GM12891 (cell line): ENCODE results near the gene MOB3A.

Experiments used
- POLR2A ChIP-seq: IDR thresholded peaks from 2 replicates; pipeline ENCODE4 v1.6.1; 2011; ENCODE audit warnings: low read depth, low read length, control low read depth
- POLR2AphosphoS5 ChIP-seq: IDR thresholded peaks from 2 replicates; pipeline ENCODE4 v1.6.1; 2011; ENCODE audit warnings: low read depth, low read length, control low read depth
- SPI1 ChIP-seq: IDR thresholded peaks from 2 replicates; pipeline ENCODE4 v1.6.1; 2011; ENCODE audit warnings: low read depth, low read length, control low read depth
- TAF1 ChIP-seq: IDR thresholded peaks from 2 replicates; pipeline ENCODE4 v1.6.1; 2011; ENCODE audit warnings: low read depth, low read length, control low read depth

DNA sequence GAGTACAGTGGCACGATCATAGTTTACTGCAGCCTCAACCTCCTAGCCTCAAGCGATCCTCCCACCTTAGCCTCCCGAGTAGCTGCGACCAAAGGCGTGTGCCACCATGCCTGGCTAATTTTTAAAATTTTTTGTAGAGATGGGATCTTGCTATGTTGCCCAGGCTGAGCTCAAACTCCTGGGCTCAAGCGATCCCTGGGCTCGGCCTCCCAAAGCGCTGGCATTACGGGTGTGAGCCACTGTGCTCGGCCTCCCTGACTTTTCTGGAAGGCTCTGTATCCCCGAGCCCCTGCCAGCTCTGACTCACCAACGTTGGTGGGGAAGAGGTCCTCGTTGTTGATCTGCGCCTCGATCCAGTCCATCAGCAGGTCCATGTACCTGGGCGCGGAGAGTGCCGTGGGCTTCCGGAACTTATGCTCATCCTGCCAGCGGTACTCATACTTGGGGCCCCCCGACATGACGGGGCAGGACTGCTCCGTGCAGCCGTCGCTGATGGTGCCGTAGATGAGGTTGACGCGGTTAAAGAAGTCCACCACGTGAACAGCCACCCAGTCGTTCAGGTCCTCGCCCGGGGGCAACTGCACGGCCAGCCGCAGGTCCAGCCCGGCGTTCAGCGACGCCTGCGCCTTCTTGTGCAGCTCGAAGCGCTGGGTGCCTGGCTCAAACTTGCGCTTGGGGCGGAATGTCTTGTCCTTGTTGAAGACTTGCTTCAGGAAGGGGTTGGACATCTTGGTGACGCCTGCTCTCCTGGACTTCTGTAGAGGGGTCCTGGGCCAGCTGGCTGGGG is 18.1 kb downstream of the MOB3A start:
- TF ChIP-seq SPI1 (no peak), POLR2AphosphoS5 (no peak), POLR2A (no peak), TAF1 (no peak)
